Measurements from ENCODE around the gene SLC26A4. TPM values are rescaled to one million over a fixed set of nuclear protein-coding genes. Genes with fewer than 3 reads are reported as not detected.

The SLC26A4 gene
- total RNA-seq, 1 experiment from 2014 or later, result 0.33 TPM

DNA sequence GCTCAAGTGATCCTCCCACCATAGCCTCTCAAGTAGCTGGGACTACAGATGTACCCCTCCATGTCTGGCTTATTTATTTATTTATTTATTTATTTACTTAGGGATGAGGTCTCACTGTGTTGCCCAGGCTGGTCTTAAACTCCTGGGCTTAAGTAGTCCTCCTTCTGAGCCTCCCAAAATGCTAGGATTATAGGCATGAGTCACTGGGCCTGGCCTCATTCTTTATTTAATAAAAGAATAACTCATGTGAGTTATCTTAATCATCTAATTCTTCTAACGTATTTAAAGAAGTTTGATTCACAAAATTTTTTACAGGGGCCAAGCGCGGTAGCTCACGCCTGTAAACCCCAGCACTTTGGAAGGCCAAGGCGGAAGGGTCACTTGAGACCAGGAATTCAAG is 8.0 kb upstream of the SLC26A4 start:
- Histone ChIP-seq H3T11ph (ENCODE audit: low read length) (no peak overlapping the region), H3K27ac (ENCODE audit: insufficient read length, low read depth, low read length) (no peak overlapping the region), H4K8ac (replicated peaks; ENCODE audit: insufficient read length, low read depth, low read length) (no peak overlapping the region), H2BK20ac (ENCODE audit: low read depth, low read length, poor library complexity, severe bottlenecking) (no peak overlapping the region), H3K27me3 (ENCODE audit: insufficient read depth, low read length) (no peaks in the 10 kb centered on the region; the same call in 1 of the 2 replicates), H3K4ac (ENCODE audit: low read depth, low read length) (no peak overlapping the region), H4K91ac (ENCODE audit: insufficient read length, low read depth, low read length) (no peak overlapping the region), H3K79me2 (ENCODE audit: insufficient read depth, low read length) (no peaks in the 10 kb centered on the region), H4K20me1 (ENCODE audit: control insufficient read depth, insufficient read depth, insufficient read length) (no peaks in the 10 kb centered on the region), H2BK15ac (ENCODE audit: low read depth, low read length) (no peak overlapping the region), H2BK5ac (ENCODE audit: insufficient read length, low read length) (no peak overlapping the region), H2AFZ (ENCODE audit: low read length) (no peak overlapping the region), H3K18ac (ENCODE audit: insufficient read length, low read depth, low read length) (no peak overlapping the region), H2AK5ac (ENCODE audit: insufficient read length, low read length) (no peak overlapping the region), H3K23me2 (ENCODE audit: insufficient read length, low read depth, low read length, poor library complexity, severe bottlenecking) (no peaks in the 10 kb centered on the region), H2BK120ac (ENCODE audit: low read depth, low read length, poor library complexity, severe bottlenecking) (no peak overlapping the region), H3K14ac (ENCODE audit: insufficient read depth, low read length) (no peak overlapping the region), H3K23ac (ENCODE audit: insufficient read length, low read depth, low read length) (no peak overlapping the region), H3K4me1 (ENCODE audit: insufficient read depth, low read length) (no peaks in the 10 kb centered on the region), H2BK12ac (ENCODE audit: insufficient read length, low read depth, low read length) (no peak overlapping the region), H3K9ac (ENCODE audit: extremely low read depth, insufficient read length, low read length) (no peak overlapping the region), H3K79me1 (ENCODE audit: insufficient read depth, low read depth, low read length, poor library complexity, severe bottlenecking) (no peaks in the 10 kb centered on the region), H3K56ac (ENCODE audit: insufficient read length, low read depth, low read length) (no peak overlapping the region), H3K4me2 (ENCODE audit: insufficient read depth, insufficient read length, low read length) (no peak overlapping the region), H3K9me3 (ENCODE audit: control insufficient read depth, low read depth, low read length) (peaks cover 4% of the 10 kb centered on the region), H4K5ac (ENCODE audit: insufficient read length, low read depth, low read length) (no peak overlapping the region)
- H3K27me3 Mint-ChIP-seq (ENCODE audit: low read depth), result peaks cover 31% of the 10 kb centered on the region
- WGBS (ENCODE audit: extremely low coverage, insufficient read length, low lambda C conversion rate), result no CpG with 5 or more reads among the region's 5 CpGs
- TF ChIP-seq, protein P1, sequence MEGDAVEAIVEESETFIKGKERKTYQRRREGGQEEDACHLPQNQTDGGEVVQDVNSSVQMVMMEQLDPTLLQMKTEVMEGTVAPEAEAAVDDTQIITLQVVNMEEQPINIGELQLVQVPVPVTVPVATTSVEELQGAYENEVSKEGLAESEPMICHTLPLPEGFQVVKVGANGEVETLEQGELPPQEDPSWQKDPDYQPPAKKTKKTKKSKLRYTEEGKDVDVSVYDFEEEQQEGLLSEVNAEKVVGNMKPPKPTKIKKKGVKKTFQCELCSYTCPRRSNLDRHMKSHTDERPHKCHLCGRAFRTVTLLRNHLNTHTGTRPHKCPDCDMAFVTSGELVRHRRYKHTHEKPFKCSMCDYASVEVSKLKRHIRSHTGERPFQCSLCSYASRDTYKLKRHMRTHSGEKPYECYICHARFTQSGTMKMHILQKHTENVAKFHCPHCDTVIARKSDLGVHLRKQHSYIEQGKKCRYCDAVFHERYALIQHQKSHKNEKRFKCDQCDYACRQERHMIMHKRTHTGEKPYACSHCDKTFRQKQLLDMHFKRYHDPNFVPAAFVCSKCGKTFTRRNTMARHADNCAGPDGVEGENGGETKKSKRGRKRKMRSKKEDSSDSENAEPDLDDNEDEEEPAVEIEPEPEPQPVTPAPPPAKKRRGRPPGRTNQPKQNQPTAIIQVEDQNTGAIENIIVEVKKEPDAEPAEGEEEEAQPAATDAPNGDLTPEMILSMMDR (conservative IDR thresholded peaks at IDR 0.05), result no peak
- H3K36me3 Mint-ChIP-seq (ENCODE audit: insufficient read depth in 1 of 3, low read depth in 3 of 3), result peaks cover 3 to 7% (median 4%) of the 10 kb centered on the region in 3 experiments; a peak in 5 of 7 replicates
- no peaks in the 10 kb centered on the region for H3K4me1 Mint-ChIP-seq
- no peak overlapping the region for H3K4me3 Mint-ChIP-seq
- H3K9me3 Mint-ChIP-seq, result peaks cover 7 to 12% of the 10 kb centered on the region in 2 experiments
- no peak for DNase-seq
- no peak overlapping the region for H3K27ac Mint-ChIP-seq

All from H9 (cell line).